ENCODE data around the gene LOXL3.

Gene LOXL3

GRCh38 chr2:74514368-74515270 lies 39.1 kb downstream of the LOXL3 start, which contains the start of gene TLX2:
Gene TLX2, plus strand, starts transcription at chr2:74514450. Its CDS starts 357 bp downstream, at chr2:74514807.
- TF ChIP-seq CTCF (IDR thresholded peaks at IDR 0.05; ENCODE audit: low read depth, low read length, poor library complexity, severe bottlenecking) (no peak), EZH2phosphoT487 (IDR thresholded peaks at IDR 0.05; ENCODE audit: borderline replicate concordance, low read length) (peak; percentile 89)
- peak within 1 kb of the TSS; percentile 12; the same call in 1 of the 2 replicates for H3K4me3 ChIP-seq (ENCODE audit: low read length)
- H3K4me2 ChIP-seq (ENCODE audit: low read length) = peak within 1 kb of the TSS; percentile 20
- H3K9me2 ChIP-seq (replicated peaks; ENCODE audit: control insufficient read depth, low read length) = no peaks in the 10 kb centered on the region
- H3K36me3 ChIP-seq (ENCODE audit: control insufficient read depth, low read length) = no peaks in the 10 kb centered on the region
- H3K79me2 ChIP-seq (ENCODE audit: control insufficient read depth, low read length) = no peaks in the 10 kb centered on the region
- H3K9me3 ChIP-seq (ENCODE audit: control insufficient read depth, insufficient read depth, low read length) = no peaks in the 10 kb centered on the region
- H3K27me3 ChIP-seq (ENCODE audit: control insufficient read depth, low read length) = peaks cover 52% of the 10 kb centered on the region
- H3K27ac ChIP-seq (ENCODE audit: low read depth, low read length) = no peak within 1 kb of the TSS
- H3K4me1 ChIP-seq (ENCODE audit: control insufficient read depth, low read length) = peaks cover 11% of the 10 kb centered on the region; the same call in 1 of the 2 replicates
- H3F3A ChIP-seq (ENCODE audit: control insufficient read depth, insufficient read depth) = 0 out of 2 replicates have a peak, but pooled peaks cover under 1% of the 10 kb centered on the region
- no peaks in the 10 kb centered on the region for H4K20me1 ChIP-seq (ENCODE audit: control insufficient read depth, insufficient read depth, low read depth, low read length)

- H3K79me2 ChIP-seq (ENCODE audit: control insufficient read depth, low read length) = no peaks in the 10 kb centered on the region
- H4K20me1 ChIP-seq (ENCODE audit: control insufficient read depth, insufficient read depth, low read depth, low read length) = no peaks in the 10 kb centered on the region
- 0 out of 2 replicates have a peak, but pooled peaks cover 3% of the 10 kb centered on the region for H3F3A ChIP-seq (ENCODE audit: control insufficient read depth, insufficient read depth)
- H3K27me3 ChIP-seq (ENCODE audit: control insufficient read depth, low read length) = peaks cover 52% of the 10 kb centered on the region
- TF ChIP-seq CTCF (IDR thresholded peaks at IDR 0.05; ENCODE audit: low read depth, low read length, poor library complexity, severe bottlenecking) = no peak
- H3K9me3 ChIP-seq (ENCODE audit: control insufficient read depth, insufficient read depth, low read length) = no peaks in the 10 kb centered on the region
- H3K9me2 ChIP-seq (replicated peaks; ENCODE audit: control insufficient read depth, low read length) = no peaks in the 10 kb centered on the region
- no peaks in the 10 kb centered on the region for H3K36me3 ChIP-seq (ENCODE audit: control insufficient read depth, low read length)
- peak overlapping the region; percentile 20 for H3K4me2 ChIP-seq (ENCODE audit: low read length)
- peaks cover 14% of the 10 kb centered on the region for H3K4me1 ChIP-seq (ENCODE audit: control insufficient read depth, low read length)
- peak overlapping the region; percentile 12; the same call in 1 of the 2 replicates for H3K4me3 ChIP-seq (ENCODE audit: low read length)
- H3K27ac ChIP-seq (ENCODE audit: low read depth, low read length) = no peak overlapping the region
Measured at GRCh38 chr2:74513605-74514367, 40.0 kb downstream of the LOXL3 start.

- Histone ChIP-seq H3F3A (ENCODE audit: control insufficient read depth, insufficient read depth) (0 out of 2 replicates have a peak, but pooled peaks cover 3% of the 10 kb centered on the region), H3K9me2 (replicated peaks; ENCODE audit: control insufficient read depth, low read length) (no peaks in the 10 kb centered on the region), H3K27ac (ENCODE audit: low read depth, low read length) (no peak overlapping the region), H3K4me1 (ENCODE audit: control insufficient read depth, low read length) (peaks cover 22% of the 10 kb centered on the region), H3K9me3 (ENCODE audit: control insufficient read depth, insufficient read depth, low read length) (no peaks in the 10 kb centered on the region), H3K4me2 (ENCODE audit: low read length) (no peak overlapping the region), H3K79me2 (ENCODE audit: control insufficient read depth, low read length) (no peaks in the 10 kb centered on the region), H3K27me3 (ENCODE audit: control insufficient read depth, low read length) (peaks cover 46% of the 10 kb centered on the region), H3K4me3 (ENCODE audit: low read length) (no peak overlapping the region), H3K36me3 (ENCODE audit: control insufficient read depth, low read length) (no peaks in the 10 kb centered on the region), H4K20me1 (ENCODE audit: control insufficient read depth, insufficient read depth, low read depth, low read length) (no peaks in the 10 kb centered on the region)
- TF ChIP-seq EZH2phosphoT487 (IDR thresholded peaks at IDR 0.05; ENCODE audit: borderline replicate concordance, low read length) = no peak
- no peak for TF ChIP-seq CTCF (IDR thresholded peaks at IDR 0.05; ENCODE audit: low read depth, low read length, poor library complexity, severe bottlenecking)
Measured at GRCh38 chr2:74512744-74513604, 40.8 kb downstream of the LOXL3 start.

Measured in DOHH2 (cell line).